PC-9 (cell line): ENCODE measurements around the gene IP6K3. TPM values are rescaled to one million over a fixed set of nuclear protein-coding genes. Genes with fewer than 3 reads are reported as not detected.

Source experiments
- BruUV-seq: library from RNA; stranded (reverse); fragments of 400-500 nt; replicated peaks from 2 replicates; lab custom pipeline; 2021; lab: Mats Ljungman, UMichigan
- CTCF ChIA-PET: fragments of 300-600 bp; sonication (Branson Sonifier 250); formaldehyde crosslinking; loops from one replicate; lab custom pipeline; 2022; ENCODE audit warnings: antibody characterized with exemption; lab: Charles Lee
- POLR2A ChIA-PET: fragments of 300-600 bp; sonication (Branson Sonifier 250); formaldehyde crosslinking; loops from one replicate; lab custom pipeline; 2022; ENCODE audit warnings: antibody characterized with exemption; ENCODE audit not compliant: unreplicated experiment; lab: Charles Lee
- DNase-seq, 2 experiments: peaks; one replicate each; pipeline versions ENCODE4 v3.0.0 to v3.0.0-alpha.2; 2015 to 2022; ENCODE audit warnings: mixed read lengths in 1 of 2
- H2AFZ ChIP-seq: fragments of 200-600 bp; sonication (generic); 2 replicates; pipeline ENCODE4 v1.8.1; 2017; ENCODE audit warnings: antibody characterized with exemption
- H3F3A ChIP-seq: fragments of 200-600 bp; sonication (generic); 2 replicates; pipeline ENCODE4 v1.8.1; 2017; ENCODE audit warnings: antibody characterized with exemption, mild to moderate bottlenecking, low read depth; ENCODE audit not compliant: insufficient read depth
- H3K27ac ChIP-seq: fragments of 200-600 bp; sonication (generic); 2 replicates; pipeline ENCODE4 v1.6.1; 2016; ENCODE audit warnings: mixed run types
- H3K27me3 ChIP-seq: fragments of 200-600 bp; sonication (generic); 2 replicates; pipeline ENCODE4 v1.6.1; 2016; ENCODE audit warnings: low read depth, mixed run types; ENCODE audit not compliant: insufficient read depth
- H3K36me3 ChIP-seq: fragments of 200-600 bp; sonication (generic); 2 replicates; pipeline ENCODE4 v1.6.1; 2016; ENCODE audit warnings: low read depth, mixed run types
- H3K4me1 ChIP-seq: fragments of 200-600 bp; sonication (generic); replicated peaks from 2 replicates; pipeline ENCODE4 v1.6.1; 2016; ENCODE audit warnings: mixed run types; ENCODE audit not compliant: insufficient read depth
- H3K4me2 ChIP-seq: fragments of 200-600 bp; sonication (generic); 2 replicates; pipeline ENCODE4 v1.6.1; 2017; ENCODE audit warnings: mixed run types
- H3K4me3 ChIP-seq: fragments of 200-600 bp; sonication (generic); 2 replicates; pipeline ENCODE4 v1.6.1; 2016; ENCODE audit warnings: mixed run types
- H3K79me2 ChIP-seq: fragments of 200-600 bp; sonication (generic); 2 replicates; pipeline ENCODE4 v1.6.1; 2017; ENCODE audit warnings: low read depth, mixed run types
- H3K9me2 ChIP-seq: fragments of 200-600 bp; sonication (generic); 2 replicates; pipeline ENCODE4 v1.8.1; 2017; ENCODE audit warnings: mild to moderate bottlenecking; ENCODE audit not compliant: insufficient read depth
- H3K9me3 ChIP-seq: fragments of 200-600 bp; sonication (generic); 2 replicates; pipeline ENCODE4 v1.8.1; 2016; ENCODE audit warnings: low read depth; ENCODE audit not compliant: insufficient read depth
- H4K20me1 ChIP-seq: fragments of 200-600 bp; sonication (generic); 2 replicates; pipeline ENCODE4 v1.8.1; 2017; ENCODE audit not compliant: insufficient read depth
- EZH2 ChIP-seq: fragments of 200-600 bp; sonication (generic); IDR thresholded peaks from 2 replicates; pipeline ENCODE4 v1.8.0; 2017; ENCODE audit warnings: antibody characterized with exemption, low read depth
- intact Hi-C: fragments of 100-400 bp; cut with micrococcal nuclease; formaldehyde crosslinking; loops from one replicate; pipeline ENCODE4 v1.10.0; 2022; ENCODE audit not compliant: unreplicated experiment
- total RNA-seq: library from RNA; stranded (reverse); gene quantifications from 2 replicates; pipeline ENCODE4 v1.2.3, GENCODE V29; 2021
- TF ChIP-seq, protein P1 (sequence below): fragments of 200-600 bp; sonication (generic); conservative IDR thresholded peaks from 2 replicates; pipeline ENCODE4 v1.6.1; 2017; ENCODE audit warnings: mixed run types, antibody characterized with exemption, mild to moderate bottlenecking, moderate library complexity

The IP6K3 gene
- total RNA-seq, 1 experiment from 2014 or later: not detected

DNA sequence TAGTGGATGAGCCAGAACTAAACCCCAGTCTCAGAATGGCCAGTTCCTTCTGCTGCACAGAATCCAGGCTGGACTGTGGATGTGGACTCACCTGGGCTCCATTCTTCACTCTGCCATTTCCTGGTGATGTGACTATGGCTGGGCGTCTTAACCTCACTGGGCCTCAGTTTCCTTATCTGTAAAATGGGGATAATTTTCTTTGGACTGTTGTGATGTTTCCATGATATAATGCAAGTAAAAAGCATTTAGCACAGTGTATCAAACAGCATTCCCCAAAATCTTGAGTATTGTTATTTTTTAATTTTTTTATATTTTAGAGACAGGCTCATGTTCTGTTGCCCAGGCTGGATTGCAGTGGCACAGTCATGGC is 5.9 kb upstream of the IP6K3 start:
- TF ChIP-seq, protein P1, sequence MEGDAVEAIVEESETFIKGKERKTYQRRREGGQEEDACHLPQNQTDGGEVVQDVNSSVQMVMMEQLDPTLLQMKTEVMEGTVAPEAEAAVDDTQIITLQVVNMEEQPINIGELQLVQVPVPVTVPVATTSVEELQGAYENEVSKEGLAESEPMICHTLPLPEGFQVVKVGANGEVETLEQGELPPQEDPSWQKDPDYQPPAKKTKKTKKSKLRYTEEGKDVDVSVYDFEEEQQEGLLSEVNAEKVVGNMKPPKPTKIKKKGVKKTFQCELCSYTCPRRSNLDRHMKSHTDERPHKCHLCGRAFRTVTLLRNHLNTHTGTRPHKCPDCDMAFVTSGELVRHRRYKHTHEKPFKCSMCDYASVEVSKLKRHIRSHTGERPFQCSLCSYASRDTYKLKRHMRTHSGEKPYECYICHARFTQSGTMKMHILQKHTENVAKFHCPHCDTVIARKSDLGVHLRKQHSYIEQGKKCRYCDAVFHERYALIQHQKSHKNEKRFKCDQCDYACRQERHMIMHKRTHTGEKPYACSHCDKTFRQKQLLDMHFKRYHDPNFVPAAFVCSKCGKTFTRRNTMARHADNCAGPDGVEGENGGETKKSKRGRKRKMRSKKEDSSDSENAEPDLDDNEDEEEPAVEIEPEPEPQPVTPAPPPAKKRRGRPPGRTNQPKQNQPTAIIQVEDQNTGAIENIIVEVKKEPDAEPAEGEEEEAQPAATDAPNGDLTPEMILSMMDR: no peak
- TF ChIP-seq EZH2: no peak
- intact Hi-C loops: no loop called here
- peaks cover 48% of the 10 kb centered on the region for H3K4me1 ChIP-seq
- no peaks in the 10 kb centered on the region for H3K36me3 ChIP-seq
- no peaks in the 10 kb centered on the region for H3K79me2 ChIP-seq
- ChIA-PET CTCF (no interaction called here), POLR2A (no interaction called here)
- no peak overlapping the region for H3K4me3 ChIP-seq
- DNase-seq: no peak
- no peaks in the 10 kb centered on the region for H4K20me1 ChIP-seq
- H3K27me3 ChIP-seq: no peaks in the 10 kb centered on the region
- H3K4me2 ChIP-seq: no peak overlapping the region
- H3K27ac ChIP-seq: no peak overlapping the region
- H3K9me3 ChIP-seq: no peaks in the 10 kb centered on the region
- peaks cover 9% of the 10 kb centered on the region; the same call in 1 of the 2 replicates for H3F3A ChIP-seq
- H3K9me2 ChIP-seq: no peaks in the 10 kb centered on the region
- no peak overlapping the region for H2AFZ ChIP-seq
- no TSS peak for BruUV-seq

DNA sequence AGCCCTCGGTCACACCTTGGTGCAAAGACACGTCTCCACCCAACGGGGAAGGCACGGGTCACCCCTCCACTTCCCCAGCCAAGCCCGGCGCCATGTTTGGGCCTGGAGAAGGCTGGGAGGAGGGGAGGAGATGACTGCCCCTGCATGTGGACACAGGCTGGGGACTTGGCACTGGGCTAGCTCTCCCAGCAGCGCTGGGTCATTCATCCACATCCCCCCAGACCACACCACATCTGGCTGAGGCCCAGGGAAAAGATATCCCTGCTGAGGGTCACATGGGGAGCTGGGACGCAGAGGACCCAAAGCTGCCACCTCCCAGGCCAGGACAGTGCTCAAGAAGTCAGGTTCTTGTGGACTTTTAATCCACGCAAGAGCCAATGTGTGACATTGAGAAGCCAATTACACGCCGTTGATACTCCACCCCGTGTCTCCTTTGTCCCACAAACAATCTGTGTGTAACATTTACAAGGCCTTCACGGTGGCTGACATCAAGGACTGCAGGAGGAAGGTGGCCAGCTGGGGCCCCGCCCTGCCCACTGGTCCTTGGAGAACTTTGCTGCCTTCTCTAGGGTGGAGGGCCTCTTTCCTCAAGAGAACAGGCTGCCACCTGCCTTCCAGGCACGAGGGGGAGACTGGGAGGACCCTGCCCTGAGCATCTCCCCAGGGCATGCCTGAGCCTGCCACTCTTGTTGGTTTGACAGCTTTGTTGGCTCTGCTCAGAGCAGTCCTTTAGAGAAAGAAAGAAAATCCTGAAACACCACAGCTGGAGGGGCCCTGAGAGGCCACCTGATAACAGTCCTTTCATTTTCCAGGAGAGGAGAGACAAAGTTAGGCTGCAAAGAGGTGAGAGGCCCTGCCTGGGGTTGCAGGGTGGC is 5.3 kb upstream of the IP6K3 start:
- TF ChIP-seq, protein P1: no peak
- no peak for TF ChIP-seq EZH2
- H3K27me3 ChIP-seq: no peaks in the 10 kb centered on the region
- intact Hi-C loops: no loop called here
- CTCF ChIA-PET: interaction anchor here (0.6 to 1.7 kb wide), 4 partner anchors 10 to 156 kb away, joined by 4 to 11 read pairs (median 6); partner anchors contain the start of gene UQCC2
- peaks cover 9% of the 10 kb centered on the region; the same call in 1 of the 2 replicates for H3F3A ChIP-seq
- H3K27ac ChIP-seq: no peak overlapping the region
- peak overlapping the region; percentile 29; the same call in 1 of the 2 replicates for H3K4me2 ChIP-seq
- no peaks in the 10 kb centered on the region for H3K79me2 ChIP-seq
- no peaks in the 10 kb centered on the region for H3K9me2 ChIP-seq
- no peaks in the 10 kb centered on the region for H3K9me3 ChIP-seq
- no peaks in the 10 kb centered on the region for H4K20me1 ChIP-seq
- POLR2A ChIA-PET: interaction anchor here (0.6 kb wide), 2 partner anchors 36 to 247 kb away, joined by 3 to 6 read pairs; no protein-coding TSS in a partner anchor
- DNase-seq: peak in 1 of 2 experiments; percentile 37
- H2AFZ ChIP-seq: no peak overlapping the region
- no peaks in the 10 kb centered on the region for H3K36me3 ChIP-seq
- H3K4me3 ChIP-seq: no peak overlapping the region
- no TSS peak for BruUV-seq
- peaks cover 41% of the 10 kb centered on the region for H3K4me1 ChIP-seq

DNA sequence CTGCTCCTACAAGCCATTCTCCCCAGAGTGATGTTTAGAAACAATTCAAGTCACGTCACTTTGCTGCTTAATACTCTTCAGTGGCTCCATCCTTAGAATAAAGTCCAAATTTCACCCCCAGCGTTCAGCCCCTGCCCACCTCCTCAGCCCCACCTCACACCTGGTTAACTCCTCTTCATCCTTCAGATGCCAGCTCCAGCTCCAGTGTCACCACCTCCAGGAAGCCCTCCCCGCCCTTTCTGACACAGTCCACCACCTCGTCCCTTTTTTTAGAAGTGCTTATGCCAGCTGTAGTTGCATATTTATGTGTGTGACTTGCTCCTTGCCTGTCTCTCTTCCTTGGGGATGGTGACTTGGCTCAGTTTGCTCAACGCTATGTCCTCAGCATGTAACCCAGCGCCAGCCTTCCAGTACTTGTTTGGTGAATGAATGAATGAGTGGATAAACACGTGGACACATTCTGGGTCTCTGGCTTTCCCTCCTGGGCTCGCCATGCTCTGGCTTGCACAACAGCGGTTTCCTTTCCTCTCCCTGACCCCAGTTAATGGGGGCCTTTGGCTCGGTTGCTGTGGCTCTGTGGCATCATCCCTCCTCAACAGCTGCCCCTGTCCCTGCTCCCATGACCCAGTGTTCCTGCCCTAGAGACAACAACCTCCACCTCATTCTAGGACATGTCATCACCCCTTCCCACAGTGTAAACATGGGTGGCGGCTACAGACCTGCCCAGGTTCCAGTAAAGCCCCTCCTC is 3.7 kb upstream of the IP6K3 start:
- no peaks in the 10 kb centered on the region for H3K27me3 ChIP-seq
- H3K4me3 ChIP-seq: no peak overlapping the region
- DNase-seq: no peak
- H3K4me2 ChIP-seq: peak overlapping the region; percentile 29
- H3F3A ChIP-seq: peaks cover 9% of the 10 kb centered on the region; the same call in 1 of the 2 replicates
- H3K9me2 ChIP-seq: no peaks in the 10 kb centered on the region
- H2AFZ ChIP-seq: no peak overlapping the region
- H4K20me1 ChIP-seq: no peaks in the 10 kb centered on the region
- peaks cover 35% of the 10 kb centered on the region for H3K4me1 ChIP-seq
- H3K9me3 ChIP-seq: no peaks in the 10 kb centered on the region
- BruUV-seq: no TSS peak
- no peaks in the 10 kb centered on the region for H3K79me2 ChIP-seq
- H3K36me3 ChIP-seq: no peaks in the 10 kb centered on the region
- intact Hi-C loops: no loop called here
- TF ChIP-seq, protein P1: no peak
- no peak for TF ChIP-seq EZH2
- ChIA-PET CTCF (interaction anchor here (0.7 to 1.7 kb wide), 2 partner anchors 12 to 17 kb away, joined by 6 to 10 read pairs; no protein-coding TSS in a partner anchor), POLR2A (interaction anchor here (0.6 kb wide), 1 partner anchor 10 kb away, joined by 5 read pairs; no protein-coding TSS in a partner anchor)
- no peak overlapping the region for H3K27ac ChIP-seq
